ENCODE results near the gene CD81.

GRCh38 chr11:2390091-2390724 is 13.1 kb downstream of the CD81 start:
- TF ChIP-seq RARB (CRISPR knock-in tag; IDR thresholded peaks at IDR 0.05), result no peak
- TF ChIP-seq OSR1 (CRISPR knock-in tag; IDR thresholded peaks at IDR 0.05), result no peak
- TF ChIP-seq PATZ1 (CRISPR knock-in tag; IDR thresholded peaks at IDR 0.05; ENCODE audit: borderline replicate concordance), result no peak
- no peak for TF ChIP-seq TSHZ2 (CRISPR knock-in tag; IDR thresholded peaks at IDR 0.05)
- no peak for TF ChIP-seq ZFP30 (CRISPR knock-in tag; IDR thresholded peaks at IDR 0.05)
- TF ChIP-seq ARNTL (CRISPR knock-in tag; IDR thresholded peaks at IDR 0.05; ENCODE audit: borderline replicate concordance, low read depth), result no peak
- TF ChIP-seq ESRRG (CRISPR knock-in tag; IDR thresholded peaks at IDR 0.05), result no peak
- no peak for TF ChIP-seq ISL1 (CRISPR knock-in tag; IDR thresholded peaks at IDR 0.05)
- no peak for TF ChIP-seq ZFP3 (CRISPR knock-in tag; IDR thresholded peaks at IDR 0.05)
- TF ChIP-seq, protein P1, sequence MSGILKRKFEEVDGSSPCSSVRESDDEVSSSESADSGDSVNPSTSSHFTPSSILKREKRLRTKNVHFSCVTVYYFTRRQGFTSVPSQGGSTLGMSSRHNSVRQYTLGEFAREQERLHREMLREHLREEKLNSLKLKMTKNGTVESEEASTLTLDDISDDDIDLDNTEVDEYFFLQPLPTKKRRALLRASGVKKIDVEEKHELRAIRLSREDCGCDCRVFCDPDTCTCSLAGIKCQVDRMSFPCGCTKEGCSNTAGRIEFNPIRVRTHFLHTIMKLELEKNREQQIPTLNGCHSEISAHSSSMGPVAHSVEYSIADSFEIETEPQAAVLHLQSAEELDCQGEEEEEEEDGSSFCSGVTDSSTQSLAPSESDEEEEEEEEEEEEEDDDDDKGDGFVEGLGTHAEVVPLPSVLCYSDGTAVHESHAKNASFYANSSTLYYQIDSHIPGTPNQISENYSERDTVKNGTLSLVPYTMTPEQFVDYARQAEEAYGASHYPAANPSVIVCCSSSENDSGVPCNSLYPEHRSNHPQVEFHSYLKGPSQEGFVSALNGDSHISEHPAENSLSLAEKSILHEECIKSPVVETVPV (CRISPR knock-in tag; IDR thresholded peaks at IDR 0.05), result no peak
- TF ChIP-seq ZNF565 (CRISPR knock-in tag; conservative IDR thresholded peaks at IDR 0.05; ENCODE audit: low read depth), result no peak
- no peak for TF ChIP-seq BACH2 (CRISPR knock-in tag; IDR thresholded peaks at IDR 0.05; ENCODE audit: borderline replicate concordance)
